HG03442 (cell line): Measurements from ENCODE around the gene HSPA12A.

Experiments used
- ATAC-seq: cut with Tn5 transposase; IDR thresholded peaks from one replicate; pipeline ENCODE4 v1.9.1; 2021; ENCODE audit warnings: mild to moderate bottlenecking, moderate library complexity; ENCODE audit not compliant: unreplicated experiment

The HSPA12A gene

DNA sequence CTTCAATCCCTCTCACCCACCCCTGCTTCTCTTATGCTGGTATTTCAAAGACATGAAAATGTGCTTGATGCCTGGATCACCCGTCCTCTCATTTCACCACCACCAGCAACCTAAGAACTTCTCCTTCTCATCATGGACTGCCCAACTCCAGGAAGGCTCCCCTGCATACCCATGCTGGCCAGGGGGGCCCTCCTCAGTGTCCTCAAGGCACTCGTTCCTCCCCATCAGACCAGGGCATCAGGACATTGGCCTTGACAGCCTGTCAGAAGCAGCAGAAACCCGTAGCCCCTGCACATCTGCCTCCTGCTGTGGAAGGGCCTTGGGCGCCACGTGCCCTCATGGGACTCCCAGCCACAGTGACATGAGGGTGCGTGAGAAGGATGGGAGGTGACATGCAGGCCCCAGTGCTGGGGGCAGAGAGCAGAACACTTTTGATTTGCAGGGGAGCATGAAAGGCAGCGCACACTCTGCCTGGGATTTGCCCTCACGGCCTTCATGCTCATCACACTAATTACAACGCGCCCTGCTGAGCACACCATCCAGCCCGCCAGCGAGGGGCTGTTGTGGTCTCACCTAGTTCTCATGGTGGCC, 1.9 kb upstream of the HSPA12A start:
- no peak for ATAC-seq

- ATAC-seq = no peak
These were observed 1.1 kb upstream of the HSPA12A start for GRCh38 chr10:116743266-116744064.

DNA sequence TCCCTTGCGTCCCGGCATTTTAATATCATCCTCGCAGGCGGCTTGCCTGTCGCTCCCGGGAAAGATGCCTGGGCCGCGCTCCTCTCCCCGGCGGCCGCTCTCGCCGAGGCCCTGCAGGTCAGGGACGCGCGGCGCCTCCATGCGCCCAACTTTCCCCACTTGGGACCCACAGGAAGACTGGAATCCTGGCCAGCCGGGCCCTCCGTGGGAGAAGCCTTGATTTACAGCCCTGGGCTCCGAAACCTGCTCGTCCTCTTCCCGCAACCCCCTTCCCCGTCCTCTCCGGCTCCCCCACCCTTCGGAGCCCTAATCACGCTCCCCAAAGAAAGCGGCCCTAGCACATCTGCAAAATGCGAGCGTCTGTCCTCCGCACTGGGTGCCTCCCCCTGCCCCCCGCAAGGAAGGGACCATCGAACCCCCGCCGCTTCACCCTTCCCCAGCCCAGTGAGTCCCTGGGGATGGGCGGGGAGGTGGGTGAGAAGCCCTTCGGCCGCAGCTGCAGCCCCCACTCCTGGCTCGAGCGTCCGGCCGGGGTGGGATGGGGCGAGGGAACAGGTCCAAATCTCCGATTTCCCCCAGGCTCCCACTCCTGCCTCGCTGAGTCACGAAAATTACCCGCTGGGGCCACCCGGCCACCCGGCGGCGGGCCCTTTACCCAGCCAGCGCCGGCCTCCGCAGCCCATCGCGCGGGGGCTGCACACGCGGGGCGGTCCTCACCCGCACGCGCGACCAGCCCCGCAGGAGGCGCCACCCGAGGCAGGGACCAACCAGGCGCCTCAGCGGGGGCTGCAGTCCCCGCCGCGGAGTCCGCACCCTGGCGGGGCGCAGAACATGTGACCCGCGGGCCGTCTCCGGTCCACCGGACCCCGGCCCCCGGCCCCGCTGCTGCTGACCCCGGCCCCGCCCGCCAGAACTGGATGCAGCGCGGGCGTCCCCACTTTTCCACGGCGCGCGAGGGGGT, 695 bp downstream of the HSPA12A start:
- ATAC-seq = peak; percentile 13

- no peak for ATAC-seq
These were observed 1.4 kb downstream of the HSPA12A start for GRCh38 chr10:116740971-116741370.

DNA sequence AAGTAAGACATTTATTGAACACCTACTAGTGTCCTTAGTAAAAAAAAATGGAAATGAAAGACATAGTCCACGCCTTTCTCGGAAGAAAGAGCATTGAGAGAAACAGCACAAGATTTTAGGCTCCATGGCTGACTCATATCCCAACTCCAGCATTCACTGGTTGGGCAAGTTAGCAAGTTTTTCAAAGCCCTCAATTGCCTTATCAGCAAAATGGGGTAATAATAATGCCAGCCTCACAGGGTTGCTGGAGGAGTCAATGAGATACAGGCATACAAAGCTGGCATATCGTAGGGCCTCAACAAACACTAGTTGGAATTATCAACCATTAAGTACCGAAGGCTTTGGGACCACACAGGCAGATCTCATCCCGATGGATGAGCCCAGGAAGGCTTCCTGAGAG, 4.0 kb downstream of the HSPA12A start:
- ATAC-seq = no peak

GRCh38 chr10:116737627-116738327, 4.6 kb downstream of the HSPA12A start:
- no peak for ATAC-seq

DNA sequence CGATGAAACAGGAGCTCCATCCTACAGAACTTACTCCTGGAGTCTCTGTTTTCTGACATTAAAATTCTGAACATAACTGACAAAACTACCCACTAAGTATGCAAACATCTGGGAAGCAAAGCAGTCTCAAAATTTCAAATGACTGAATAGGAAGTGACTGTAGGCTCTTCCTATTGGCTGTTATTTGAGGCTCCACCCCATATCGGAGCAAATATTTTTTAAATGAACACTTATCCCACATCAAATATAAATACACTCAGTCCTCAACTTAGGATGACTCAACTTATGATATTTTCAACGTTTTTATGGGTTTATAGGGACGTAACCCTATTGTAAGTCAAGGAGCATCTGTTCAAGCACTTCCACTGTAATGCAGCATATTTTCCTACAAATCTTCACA, 8.8 kb downstream of the HSPA12A start:
- ATAC-seq = no peak

DNA sequence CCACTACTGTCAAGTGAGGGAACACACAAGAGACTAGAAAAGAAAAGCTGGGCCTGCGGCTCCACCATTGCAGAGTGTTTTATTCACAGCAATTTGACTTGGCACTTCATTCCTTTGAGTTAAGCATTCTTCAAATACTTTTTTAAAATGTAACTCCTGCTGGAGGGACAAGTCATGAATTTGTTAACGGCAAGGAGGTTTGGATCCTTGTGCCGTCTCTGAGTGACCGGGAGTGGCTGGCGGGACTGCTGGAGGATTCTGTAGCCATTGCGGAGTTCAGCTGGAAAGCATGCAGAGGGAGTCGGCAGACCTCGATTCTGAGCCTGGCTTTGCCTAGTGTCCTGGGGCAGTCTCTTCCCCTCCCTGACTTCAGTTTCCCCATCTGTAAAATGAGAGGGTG, 9.8 kb downstream of the HSPA12A start:
- ATAC-seq = no peak

DNA sequence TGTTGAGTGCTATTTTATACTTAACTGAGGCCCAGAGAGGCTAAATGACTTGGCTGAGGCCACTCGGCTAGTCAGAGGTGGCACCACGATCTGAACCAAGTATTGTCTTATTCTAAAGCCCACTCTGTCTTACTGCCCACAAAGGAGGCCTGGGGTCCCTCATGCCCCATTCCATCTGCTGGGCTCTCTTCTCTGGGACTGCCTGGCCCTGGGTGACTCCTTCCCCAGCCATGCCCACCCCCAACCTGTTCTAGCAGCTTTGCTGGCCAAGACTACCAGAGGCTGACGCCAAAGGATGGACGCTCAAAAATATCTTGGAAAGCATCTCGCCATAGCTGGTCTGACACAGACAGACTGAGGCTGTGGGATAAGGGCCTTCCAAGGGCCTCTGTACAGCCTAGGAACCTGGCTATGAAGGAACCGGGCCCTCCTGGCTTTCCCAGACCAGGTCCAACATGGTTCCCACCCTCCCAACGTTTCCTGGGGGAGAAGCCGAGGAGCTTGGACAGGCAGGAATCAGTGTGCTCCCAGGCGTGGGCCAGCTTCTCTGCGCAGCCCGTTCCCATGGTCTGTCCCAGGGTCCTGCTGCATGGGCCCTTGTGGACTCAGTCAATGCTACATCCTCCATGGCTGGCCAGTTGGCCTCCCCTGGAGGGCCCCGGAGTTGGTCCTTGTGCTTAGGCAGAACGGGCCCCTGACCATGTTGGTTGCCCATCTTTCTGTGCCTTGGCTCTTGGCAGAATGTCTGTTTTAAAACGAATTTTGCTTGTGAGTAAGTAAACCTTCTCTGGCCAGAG, 11.7 kb downstream of the HSPA12A start:
- ATAC-seq = no peak

DNA sequence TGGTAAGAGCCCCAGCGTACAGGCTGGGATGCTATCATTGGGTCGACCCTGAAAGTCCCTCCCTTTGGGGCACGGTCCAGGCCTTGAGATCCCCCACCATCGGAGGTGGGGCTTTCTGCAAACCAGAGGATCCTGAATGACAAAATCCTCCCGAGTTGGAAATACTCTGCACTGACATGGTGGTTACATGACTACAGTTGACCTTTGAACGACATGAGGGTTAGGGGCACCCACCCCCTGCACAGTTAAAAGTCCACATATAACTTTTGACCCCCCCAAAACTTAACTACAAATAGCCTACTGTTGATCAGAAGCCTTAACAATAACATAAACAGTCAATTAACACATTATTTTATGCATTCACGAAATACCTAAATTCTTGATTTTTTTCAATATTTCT, 13.1 kb downstream of the HSPA12A start:
- no peak for ATAC-seq

DNA sequence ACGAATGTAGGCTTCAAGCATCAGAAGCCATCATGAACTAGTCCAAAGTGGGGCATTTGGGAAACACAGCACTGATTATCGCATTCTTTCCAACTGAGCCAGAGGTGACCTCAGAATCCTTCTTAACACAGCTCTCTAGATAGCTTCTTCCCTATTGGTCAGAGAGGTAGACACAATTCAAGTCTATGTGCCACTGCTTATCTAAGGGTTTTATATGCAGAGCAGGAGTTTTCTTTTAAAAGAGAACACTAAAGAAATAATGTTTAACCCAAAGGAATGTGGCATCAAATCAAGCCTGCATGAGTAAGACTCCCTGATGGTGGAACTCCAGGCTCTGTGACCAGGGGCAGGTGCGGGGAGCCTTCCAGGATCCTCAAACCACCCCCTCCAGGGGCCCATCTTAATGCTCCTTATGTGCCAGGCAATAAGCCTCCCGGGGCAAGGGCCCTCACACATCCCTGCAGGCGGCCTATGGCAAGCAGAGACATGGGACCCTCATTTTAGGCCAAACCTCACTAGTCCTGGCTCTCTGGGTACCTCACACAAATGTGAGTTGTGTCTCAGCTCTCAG, 13.8 kb downstream of the HSPA12A start:
- ATAC-seq = no peak

DNA sequence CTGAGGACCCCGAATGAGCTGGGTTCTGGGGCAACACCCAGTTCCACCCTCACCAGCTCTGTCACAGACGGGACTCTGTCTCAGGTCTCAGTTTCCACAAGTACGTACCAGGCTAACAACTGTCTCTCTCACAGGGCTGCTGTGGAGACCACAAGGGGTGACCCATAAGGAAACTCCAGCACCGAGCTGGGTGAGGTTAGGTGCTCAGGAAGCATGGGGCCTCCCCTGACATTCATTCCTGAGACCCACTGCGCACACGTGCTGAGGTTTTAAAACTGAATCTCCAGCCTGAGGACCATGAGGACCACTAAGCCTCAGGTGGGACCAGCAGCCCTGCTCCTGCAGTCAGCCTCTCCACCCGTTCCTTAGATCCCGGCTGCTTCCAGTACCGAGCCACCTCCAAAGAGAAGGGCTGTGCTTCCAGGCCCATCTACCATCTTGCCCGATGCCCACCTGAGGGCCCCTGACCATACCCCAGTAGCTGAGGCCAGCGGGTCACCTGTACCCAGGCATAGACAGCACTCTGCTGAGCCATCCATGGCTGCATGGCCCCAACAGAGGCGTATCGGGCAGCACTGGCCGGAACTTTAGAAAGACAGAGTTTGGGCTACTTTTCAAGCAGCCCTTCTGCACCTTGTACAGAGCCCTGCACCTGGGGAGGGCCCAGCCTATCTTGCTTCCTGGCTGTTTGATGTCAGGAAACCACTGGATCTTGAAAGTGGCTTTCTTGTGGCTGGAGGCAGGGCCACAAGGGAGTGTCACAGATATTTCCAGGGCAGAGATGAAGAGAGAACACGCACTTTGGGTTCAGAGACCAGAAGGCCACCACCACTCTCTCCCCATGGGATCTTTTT, 18.7 kb downstream of the HSPA12A start:
- no peak for ATAC-seq

- no peak for ATAC-seq
These were observed 19.5 kb downstream of the HSPA12A start for GRCh38 chr10:116722736-116723427.

- no peak for ATAC-seq
These were observed 20.6 kb downstream of the HSPA12A start for GRCh38 chr10:116721547-116722392.

- ATAC-seq = no peak
These were observed 21.5 kb downstream of the HSPA12A start for GRCh38 chr10:116720668-116721546.

DNA sequence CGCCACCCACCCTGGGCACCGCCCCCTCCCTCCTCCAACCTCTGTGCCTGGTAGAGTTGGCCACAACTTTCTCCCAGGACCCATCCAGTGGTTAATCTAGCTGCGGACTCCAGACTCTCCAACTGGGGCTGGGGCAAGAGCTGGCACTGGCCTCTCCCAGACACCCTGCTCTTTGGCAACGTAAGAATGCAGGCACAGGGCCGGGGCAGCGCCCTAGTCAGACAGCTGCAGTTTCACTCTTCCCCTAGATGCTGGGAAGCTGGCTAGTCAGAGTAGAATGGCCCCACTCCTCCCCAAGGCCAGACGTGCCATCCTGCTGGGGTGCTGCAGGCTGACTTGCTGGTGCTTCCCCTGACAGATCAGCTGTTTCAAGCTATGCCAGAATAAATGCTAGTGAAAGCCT, 22.1 kb downstream of the HSPA12A start:
- ATAC-seq = no peak
